Femur (tissue), 1 donor: ENCODE data around the gene IRF2BP1.

Experiments
- DNase-seq: peaks from one replicate; pipeline ENCODE4 v3.0.0-alpha.2; 2017

The IRF2BP1 gene

DNA sequence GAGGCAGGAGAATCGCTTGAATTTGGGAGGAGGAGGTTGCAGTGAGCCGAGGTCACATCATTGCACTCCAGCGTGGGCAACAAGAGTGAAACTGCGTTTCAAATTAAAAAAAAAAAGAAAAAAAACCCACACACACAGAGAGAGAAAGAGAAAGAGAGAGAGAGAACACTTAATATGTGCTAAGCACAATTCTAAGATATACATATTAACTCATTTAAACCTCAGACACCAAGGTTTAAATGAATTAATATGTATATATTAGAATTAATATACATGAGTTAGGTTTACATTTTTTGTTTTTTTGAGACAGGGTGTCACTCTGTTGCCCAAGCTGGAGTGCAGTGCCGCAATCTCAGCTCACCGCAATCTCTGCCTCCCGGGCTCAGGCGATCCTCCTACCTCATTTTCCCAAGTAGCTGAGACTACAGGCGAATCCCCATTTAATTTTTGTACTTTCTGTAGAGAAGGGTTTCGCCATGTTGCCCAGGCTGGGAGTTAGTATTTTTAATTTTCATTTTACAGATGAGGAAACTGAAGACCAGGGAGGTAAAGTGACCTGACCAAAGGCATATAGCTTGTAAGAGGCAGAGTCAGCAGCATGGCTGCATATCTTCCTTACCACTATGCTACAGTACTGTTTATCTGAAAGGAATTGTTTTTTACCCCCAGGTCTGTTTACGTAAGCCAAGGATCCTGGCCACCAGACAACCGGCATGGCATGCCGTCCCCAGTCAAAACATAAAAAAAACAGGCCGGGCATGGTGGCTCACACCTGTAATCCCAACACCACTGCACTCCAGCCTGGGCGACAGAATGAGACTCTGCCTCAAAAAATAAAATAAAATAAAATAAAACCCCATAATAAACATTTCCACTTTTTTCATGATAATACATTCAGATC, 25.3 kb downstream of the IRF2BP1 start:
- no peak for DNase-seq

DNA sequence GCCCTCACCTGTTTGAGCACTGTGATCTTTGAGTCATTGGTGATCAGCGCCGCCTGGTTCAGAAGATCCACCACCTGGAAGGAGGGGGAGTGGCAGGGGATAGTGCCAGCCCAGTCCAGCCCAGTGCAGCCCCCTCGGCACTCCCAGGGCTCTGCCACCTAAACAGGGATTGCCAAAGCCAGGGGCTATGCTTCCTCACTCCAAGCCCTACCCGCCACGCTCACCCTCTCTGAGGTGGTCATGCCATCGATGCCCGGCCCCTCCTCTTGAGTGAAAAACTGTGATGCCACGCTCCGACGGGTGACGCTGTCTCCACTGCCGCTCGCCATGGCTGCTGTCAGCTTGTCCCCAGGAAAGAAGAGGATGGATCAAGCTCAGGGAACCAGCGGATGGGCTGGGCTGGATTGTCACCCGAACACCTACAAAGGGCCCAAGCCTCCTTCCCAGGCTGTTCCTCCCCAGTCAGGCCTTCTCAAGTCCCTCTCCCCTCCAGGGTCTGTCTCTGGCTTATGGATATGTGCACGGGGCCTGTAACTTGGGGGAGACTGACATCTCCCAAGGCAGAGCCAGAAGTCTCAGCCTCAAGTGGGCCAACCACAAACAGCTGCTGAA, 31.7 kb downstream of the IRF2BP1 start:
- DNase-seq: no peak

DNA sequence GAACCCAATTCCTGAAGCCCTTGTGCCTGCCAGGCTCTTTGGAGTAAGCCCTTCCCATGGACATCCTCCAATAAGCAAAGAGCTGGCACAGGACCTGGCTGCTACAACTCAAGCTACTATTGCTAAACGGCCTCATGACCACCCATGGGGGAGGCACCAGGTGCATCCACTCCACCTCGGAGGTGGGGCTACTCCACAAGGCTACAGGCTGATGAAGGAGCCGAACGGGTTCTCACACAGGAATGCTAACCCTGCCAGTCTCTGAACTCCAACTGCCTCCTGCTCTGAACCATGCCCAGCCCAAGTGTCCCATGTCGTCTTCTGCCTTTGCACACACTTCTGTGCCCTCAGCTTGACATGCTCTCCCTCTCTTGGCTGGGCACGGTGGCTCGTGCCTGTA, 33.0 kb downstream of the IRF2BP1 start:
- no peak for DNase-seq

- no peak for DNase-seq
These were observed 33.7 kb downstream of the IRF2BP1 start for GRCh38 chr19:45852145-45852750.

DNA sequence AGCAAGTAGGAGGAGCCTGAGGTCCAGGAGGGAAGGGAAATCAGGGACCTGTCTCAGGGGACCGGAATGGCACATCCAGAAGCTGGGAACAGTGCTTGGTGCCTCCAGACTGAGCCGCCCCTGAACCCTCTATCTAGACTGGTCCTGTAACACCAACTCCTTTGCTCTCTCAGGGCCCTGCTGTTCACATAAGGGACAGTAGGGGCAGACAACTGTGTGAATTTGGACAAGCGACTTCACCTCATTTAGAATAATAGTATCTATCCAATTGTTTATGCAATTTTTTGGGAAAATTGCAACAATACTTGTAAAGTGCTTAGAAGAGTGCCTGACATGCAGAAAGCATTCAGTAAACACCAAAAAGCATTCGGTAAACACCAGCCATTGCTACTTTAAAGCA, 37.0 kb downstream of the IRF2BP1 start:
- DNase-seq: no peak

- no peak for DNase-seq
These were observed 38.3 kb downstream of the IRF2BP1 start for GRCh38 chr19:45847663-45848062.

GRCh38 chr19:45842198-45842597, 43.7 kb downstream of the IRF2BP1 start:
- no peak for DNase-seq

DNA sequence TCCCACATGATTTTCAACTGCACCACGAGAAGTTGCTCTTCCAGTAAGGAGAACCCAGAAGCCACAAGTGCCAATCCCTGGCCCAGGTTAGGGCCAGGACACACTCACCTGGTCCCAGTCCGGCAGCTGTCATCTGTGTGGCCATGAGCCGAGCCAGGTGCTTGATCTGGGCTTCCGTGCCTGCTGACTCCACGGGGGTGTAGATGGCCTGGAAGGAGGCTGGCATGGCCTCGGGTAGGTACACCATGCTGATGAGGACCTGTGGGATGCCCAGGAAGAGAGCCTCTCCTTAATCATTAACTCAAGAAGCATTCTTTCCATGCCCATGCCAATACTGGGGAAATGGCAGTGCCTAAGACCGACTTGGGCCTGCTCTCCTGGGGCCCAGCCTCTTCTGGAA, 51.0 kb downstream of the IRF2BP1 start:
- no peak for DNase-seq
